NB4 (cell line): ENCODE measurements around the gene MTHFD1.

ENCODE experiments used
- CTCF ChIP-seq: IDR thresholded peaks from one replicate; pipeline ENCODE4 v1.5.1; 2012; ENCODE audit warnings: low read depth, low read length
- MAX ChIP-seq: IDR thresholded peaks from 2 replicates; pipeline ENCODE4 v1.6.1; 2011; ENCODE audit warnings: low read depth, low read length
- MYC ChIP-seq: IDR thresholded peaks from 2 replicates; pipeline ENCODE4 v1.6.1; 2011; ENCODE audit warnings: low read depth, low read length
- POLR2A ChIP-seq: IDR thresholded peaks from 2 replicates; pipeline ENCODE4 v1.6.1; 2011; ENCODE audit warnings: mild to moderate bottlenecking; ENCODE audit not compliant: insufficient read length; ENCODE audit errors: extremely low read depth

GRCh38 chr14:64340560-64341196, 47.5 kb upstream of the MTHFD1 start:
- no peak for TF ChIP-seq CTCF
- no peak for TF ChIP-seq MAX
- no peak for TF ChIP-seq POLR2A
- no peak for TF ChIP-seq MYC
